H1 (cell line): ENCODE measurements around the gene LRRC4C. TPM values are rescaled to one million over a fixed set of nuclear protein-coding genes. Genes with fewer than 3 reads are reported as not detected.

Source experiments
- CTCF ChIA-PET: fragments of 300-600 bp; sonication (Branson Sonifier 250); formaldehyde crosslinking; loops from one replicate; lab custom pipeline; 2021; ENCODE audit not compliant: partially characterized antibody; lab: Charles Lee
- POLR2A ChIA-PET: fragments of 300-600 bp; sonication (Branson Sonifier 250); formaldehyde crosslinking; loops from one replicate; lab custom pipeline; 2021; ENCODE audit warnings: inconsistent platforms; ENCODE audit not compliant: partially characterized antibody; lab: Charles Lee
- DNase-seq, 2 experiments: peaks; one replicate each; pipeline versions ENCODE4 v3.0.0 to v3.0.0-alpha.2; 2010 to 2022; ENCODE audit warnings: low spot score in 2 of 2, low read depth in 1 of 2, mixed read lengths in 1 of 2
- FAIRE-seq: peaks from 2 replicates; lab custom pipeline; 2011; peaks lifted over from hg19 to GRCh38; lab: Jason Lieb, UNC
- H2AFZ ChIP-seq: 2 replicates; pipeline ENCODE4 v1.8.1; 2012; ENCODE audit warnings: low read length, inconsistent platforms
- H2AK5ac ChIP-seq: 2 replicates; pipeline ENCODE4 v1.6.1; 2013; ENCODE audit warnings: low read depth, low read length
- H2BK120ac ChIP-seq: replicated peaks from 2 replicates; pipeline ENCODE3; 2013; ENCODE audit warnings: low read depth, low read length, inconsistent platforms
- H2BK12ac ChIP-seq: 2 replicates; pipeline ENCODE4 v1.6.1; 2013; ENCODE audit warnings: low read depth, low read length
- H2BK15ac ChIP-seq: 2 replicates; pipeline ENCODE4 v1.6.1; 2013; ENCODE audit warnings: low read length
- H2BK20ac ChIP-seq: 2 replicates; pipeline ENCODE4 v1.6.1; 2013; ENCODE audit warnings: low read length
- H2BK5ac ChIP-seq: 2 replicates; pipeline ENCODE4 v1.6.1; 2013; ENCODE audit warnings: low read depth, low read length
- H3K14ac ChIP-seq: 2 replicates; pipeline ENCODE4 v1.6.1; 2013; ENCODE audit warnings: inconsistent platforms; ENCODE audit not compliant: insufficient read length
- H3K18ac ChIP-seq: 2 replicates; pipeline ENCODE4 v1.6.1; 2013; ENCODE audit warnings: low read length; ENCODE audit errors: extremely low read depth
- H3K23ac ChIP-seq: 2 replicates; pipeline ENCODE4 v1.6.1; 2013; ENCODE audit warnings: inconsistent platforms; ENCODE audit not compliant: insufficient read length
- H3K23me2 ChIP-seq: 2 replicates; pipeline ENCODE4 v1.6.1; 2013; ENCODE audit warnings: low read depth, low read length
- H3K27ac ChIP-seq: 2 replicates; pipeline ENCODE4 v1.6.1; 2011; ENCODE audit warnings: low read depth, low read length, inconsistent platforms
- H3K27me3 ChIP-seq, 4 experiments: replicated peaks in 1 of 4; 1 replicate in 1 of 4; 2 replicates in 3 of 4; pipeline versions ENCODE4 v1.6.1 to v1.8.1; 2011 to 2013; ENCODE audit warnings: low read length in 3 of 4, mild to moderate bottlenecking in 3 of 4, inconsistent platforms in 2 of 4, mixed read lengths in 2 of 4, moderate library complexity in 1 of 4; ENCODE audit not compliant: control insufficient read depth in 3 of 4, insufficient read depth in 3 of 4; ENCODE audit errors: extremely low read depth in 1 of 4
- H3K36me3 ChIP-seq, 4 experiments: 2 replicates each; pipeline versions ENCODE4 v1.6.1 to v1.8.1; 2011 to 2013; ENCODE audit warnings: mild to moderate bottlenecking in 4 of 4, low read length in 3 of 4, moderate library complexity in 2 of 4, control low read depth in 1 of 4, inconsistent platforms in 1 of 4; ENCODE audit not compliant: insufficient read depth in 4 of 4, control insufficient read depth in 2 of 4
- H3K4ac ChIP-seq: replicated peaks from 2 replicates; pipeline ENCODE3; 2013; ENCODE audit warnings: low read length, low read depth, mixed read lengths, inconsistent platforms; ENCODE audit not compliant: insufficient read length
- H3K4me1 ChIP-seq, 4 experiments: replicated peaks in 1 of 4; 1 replicate in 1 of 4; 2 replicates in 3 of 4; pipeline versions ENCODE4 v1.6.1 to v1.8.1; 2011 to 2013; ENCODE audit warnings: low read length in 3 of 4, inconsistent platforms in 2 of 4, mixed read lengths in 1 of 4; ENCODE audit not compliant: insufficient read depth in 4 of 4, control insufficient read depth in 3 of 4
- H3K4me2 ChIP-seq, 2 experiments: 2 replicates each; pipeline versions ENCODE4 v1.6.1 to v1.8.1; 2011 to 2013; ENCODE audit warnings: low read depth in 2 of 2, low read length in 2 of 2, control low read depth in 1 of 2, inconsistent platforms in 1 of 2, mild to moderate bottlenecking in 1 of 2; ENCODE audit not compliant: insufficient read depth in 1 of 2
- H3K4me3 ChIP-seq, 4 experiments: fragments of 200-600, 300-600 bp in 1 of 4; sonication (generic), shearing (Covaris generic), sonication (Bioruptor Twin) in 1 of 4; 2 replicates each; pipeline versions ENCODE4 v1.5.1 to v1.8.1; 2011 to 2016; ENCODE audit warnings: low read length in 4 of 4, low read depth in 3 of 4, control low read depth in 2 of 4, inconsistent platforms in 2 of 4, mild to moderate bottlenecking in 2 of 4, mixed read lengths in 1 of 4, moderate library complexity in 1 of 4; ENCODE audit not compliant: insufficient read depth in 2 of 4; ENCODE audit errors: extremely low read depth in 1 of 4
- H3K56ac ChIP-seq: replicated peaks from 2 replicates; pipeline ENCODE3; 2013; ENCODE audit warnings: low read depth, mild to moderate bottlenecking, mixed read lengths, low read length, inconsistent platforms; ENCODE audit not compliant: insufficient read length
- H3K79me1 ChIP-seq: 2 replicates; pipeline ENCODE4 v1.6.1; 2013; ENCODE audit warnings: low read depth, low read length, control low read depth
- H3K79me2 ChIP-seq, 2 experiments: 2 replicates each; pipeline versions ENCODE4 v1.6.1 to v1.8.1; 2012 to 2013; ENCODE audit warnings: low read length in 2 of 2, mild to moderate bottlenecking in 2 of 2, inconsistent platforms in 1 of 2; ENCODE audit not compliant: insufficient read depth in 2 of 2, control insufficient read depth in 1 of 2
- H3K9ac ChIP-seq, 4 experiments: replicated peaks in 1 of 4; 1 replicate in 1 of 4; 2 replicates in 3 of 4; pipeline versions ENCODE4 v1.6.1 to v1.8.1; 2011 to 2013; ENCODE audit warnings: low read depth in 3 of 4, low read length in 3 of 4, control low read depth in 2 of 4, mild to moderate bottlenecking in 2 of 4, moderate library complexity in 2 of 4, inconsistent platforms in 1 of 4; ENCODE audit errors: extremely low read depth in 1 of 4
- H3K9me3 ChIP-seq, 2 experiments: 2 replicates each; pipeline versions ENCODE4 v1.6.1 to v1.8.1; 2012 to 2013; ENCODE audit warnings: mild to moderate bottlenecking in 2 of 2, moderate library complexity in 2 of 2, control low read depth in 1 of 2, inconsistent platforms in 1 of 2, low read depth in 1 of 2, low read length in 1 of 2, mixed read lengths in 1 of 2; ENCODE audit not compliant: insufficient read depth in 2 of 2
- H4K20me1 ChIP-seq, 2 experiments: replicated peaks in 1 of 2; 2 replicates each; pipeline versions ENCODE3 to v1.8.1; 2011 to 2013; ENCODE audit warnings: inconsistent platforms in 2 of 2, low read length in 2 of 2, mild to moderate bottlenecking in 1 of 2; ENCODE audit not compliant: insufficient read depth in 2 of 2, control insufficient read depth in 1 of 2
- H4K5ac ChIP-seq: 2 replicates; pipeline ENCODE4 v1.6.1; 2013; ENCODE audit warnings: low read length, low read depth, mixed read lengths, inconsistent platforms; ENCODE audit not compliant: insufficient read length
- H4K8ac ChIP-seq: 2 replicates; pipeline ENCODE4 v1.8.0; 2013; ENCODE audit warnings: mild to moderate bottlenecking, moderate library complexity, low read length, inconsistent platforms; ENCODE audit not compliant: insufficient read depth; ENCODE audit errors: extremely low read depth
- H4K91ac ChIP-seq: replicated peaks from 2 replicates; pipeline ENCODE3; 2013; ENCODE audit warnings: low read length, mixed read lengths, inconsistent platforms; ENCODE audit not compliant: insufficient read length
- GTF2F1 ChIP-seq: IDR thresholded peaks from 2 replicates; pipeline ENCODE4 v1.6.1; 2012; ENCODE audit warnings: low read depth, low read length, improper control_type of control experiment, borderline replicate concordance
- SIX5 ChIP-seq: IDR thresholded peaks from 2 replicates; pipeline ENCODE4 v1.6.1; 2011; ENCODE audit warnings: mild to moderate bottlenecking, low read depth, low read length
- YY1 ChIP-seq: IDR thresholded peaks from 2 replicates; pipeline ENCODE4 v1.6.1; 2011; ENCODE audit warnings: low read depth, mild to moderate bottlenecking, low read length
- WGBS, 2 experiments: shearing (Covaris generic) in 1 of 2; methylation state at CpG; one replicate each; pipeline versions ENCODE4 v1.1.6 to v1.1.7; 2013 to 2015; ENCODE audit warnings: low lambda C conversion rate in 2 of 2, mixed read lengths in 2 of 2, inconsistent platforms in 1 of 2, low coverage in 1 of 2, missing lambda C conversion rate in 1 of 2; ENCODE audit not compliant: insufficient replicate concordance in 2 of 2, insufficient coverage in 1 of 2, insufficient read length in 1 of 2; ENCODE audit errors: extremely low coverage in 1 of 2, missing lambda C conversion rate in 1 of 2; 5-methylcytosine and 5-hydroxymethylcytosine counted together
- polyA plus RNA-seq, 7 experiments: library from polyadenylated mRNA; depleted of rRNA in 3 of 7; stranded (reverse) in 5 of 7; unstranded in 2 of 7; fragments of >200 nt in 5 of 7; fragments of 200-250 nt in 2 of 7; gene quantifications; 1 replicate in 5 of 7; 2 replicates in 1 of 7; 4 replicates in 1 of 7; pipeline versions ENCODE4 v1.2.1 to v1.2.3, GENCODE V29; 2011 to 2013; ENCODE audit warnings: missing spikeins in 2 of 7, mixed read lengths in 2 of 7
- total RNA-seq: library from RNA; stranded (reverse); fragmentation: NEBNext Ultra II Directional; extraction: Animal tissue kit (Norgen Biotek cat#: 25700); gene quantifications from 2 replicates; pipeline ENCODE4 v1.2.1, GENCODE V29; 2021

LRRC4C gene
- total and polyA plus RNA-seq, 2 of the 8 experiments (the other 6 are each of a cell fraction or from before 2014, with no cell fraction given), result 0.23 to 2.2 TPM

GRCh38 chr11:40246983-40247382, 1212.5 kb downstream of the LRRC4C start:
- 5% methylated on average over 2 of the region's 2 CpGs; no CpG with 5 or more reads in 1 of the 2 experiments for WGBS, 2 experiments
- Histone ChIP-seq H3K4me3 (peak overlapping the region in 1 of 4 experiments; percentile 8; a peak in 2 of 8 replicates), H3K27me3 (peaks cover 2 to 11% (median 4%) of the 10 kb centered on the region in 4 experiments; a peak in 5 of 7 replicates), H4K8ac (no peak overlapping the region), H3K9me3 (no peaks in the 10 kb centered on the region), H3K23ac (no peak overlapping the region), H3K79me2 (no peaks in the 10 kb centered on the region), H3K56ac (no peak overlapping the region), H2AFZ (no peak overlapping the region), H2BK20ac (no peak overlapping the region), H2BK5ac (no peak overlapping the region), H3K4me1 (peaks cover 0 to 6% (median 0%) of the 10 kb centered on the region in 4 experiments; a peak in 1 of 7 replicates), H3K79me1 (no peaks in the 10 kb centered on the region), H4K91ac (no peak overlapping the region), H3K14ac (no peak overlapping the region), H3K23me2 (no peaks in the 10 kb centered on the region), H3K4me2 (peak overlapping the region; percentile 29 to 44; a peak in 3 of 4 replicates), H3K18ac (no peak overlapping the region), H3K36me3 (no peaks in the 10 kb centered on the region), H2BK120ac (no peak overlapping the region), H2AK5ac (no peak overlapping the region), H2BK12ac (no peak overlapping the region), H4K5ac (no peak overlapping the region), H2BK15ac (no peak overlapping the region), H3K9ac (no peak overlapping the region), H3K4ac (no peak overlapping the region), H4K20me1 (no peaks in the 10 kb centered on the region), H3K27ac (no peak overlapping the region)
- FAIRE-seq (no peak), DNase-seq (peak in 1 of 2 experiments; percentile 9)
- ChIA-PET CTCF (no interaction called here), POLR2A (no interaction called here)
- TF ChIP-seq YY1 (no peak), GTF2F1 (no peak), SIX5 (no peak)
